Mammary epithelial cell (primary cell): Measurements from ENCODE around the gene FOXD4L3.
"Not testable (repeated sequence)": the region's sequence is repeated elsewhere in the genome, so short reads cannot be mapped to it uniquely, and the experiment has no call there.

Experiments used
- EZH2 ChIP-seq: IDR thresholded peaks from 2 replicates; pipeline ENCODE4 v1.6.1; 2012; ENCODE audit warnings: low read length, inconsistent platforms, borderline replicate concordance
- TF ChIP-seq, protein P1 (sequence below), 2 donors: IDR thresholded peaks in 1 of 2; conservative IDR thresholded peaks in 1 of 2; 2 replicates each; pipeline ENCODE4 v1.5.1; 2011 to 2012; ENCODE audit warnings: inconsistent platforms in 2 of 2, low read length in 2 of 2, mild to moderate bottlenecking in 2 of 2, control low read depth in 1 of 2, low read depth in 1 of 2; ENCODE audit not compliant: insufficient read depth in 1 of 2; ENCODE audit errors: extremely low read depth in 1 of 2

DNA sequence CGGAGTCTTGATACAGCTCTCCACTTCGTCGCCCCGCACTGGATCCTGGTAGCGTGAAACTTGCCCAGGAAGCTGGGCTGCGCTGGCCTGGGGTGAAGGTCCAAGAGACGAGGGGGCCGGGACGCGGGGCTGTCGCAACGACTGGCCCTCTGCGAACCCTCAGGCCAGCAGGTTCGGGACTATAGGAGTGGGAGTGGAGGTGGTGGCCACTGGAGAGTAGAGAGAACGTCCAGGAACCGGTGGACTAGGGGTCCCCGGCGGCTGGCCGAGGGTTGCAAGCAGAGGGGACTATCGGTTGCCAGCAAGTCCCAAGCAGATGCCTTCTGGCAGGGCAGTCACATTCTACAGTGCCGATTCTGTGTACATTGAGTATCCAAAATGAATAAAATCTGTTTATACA, 5.0 kb downstream of the FOXD4L3 start:
- TF ChIP-seq, protein P1, sequence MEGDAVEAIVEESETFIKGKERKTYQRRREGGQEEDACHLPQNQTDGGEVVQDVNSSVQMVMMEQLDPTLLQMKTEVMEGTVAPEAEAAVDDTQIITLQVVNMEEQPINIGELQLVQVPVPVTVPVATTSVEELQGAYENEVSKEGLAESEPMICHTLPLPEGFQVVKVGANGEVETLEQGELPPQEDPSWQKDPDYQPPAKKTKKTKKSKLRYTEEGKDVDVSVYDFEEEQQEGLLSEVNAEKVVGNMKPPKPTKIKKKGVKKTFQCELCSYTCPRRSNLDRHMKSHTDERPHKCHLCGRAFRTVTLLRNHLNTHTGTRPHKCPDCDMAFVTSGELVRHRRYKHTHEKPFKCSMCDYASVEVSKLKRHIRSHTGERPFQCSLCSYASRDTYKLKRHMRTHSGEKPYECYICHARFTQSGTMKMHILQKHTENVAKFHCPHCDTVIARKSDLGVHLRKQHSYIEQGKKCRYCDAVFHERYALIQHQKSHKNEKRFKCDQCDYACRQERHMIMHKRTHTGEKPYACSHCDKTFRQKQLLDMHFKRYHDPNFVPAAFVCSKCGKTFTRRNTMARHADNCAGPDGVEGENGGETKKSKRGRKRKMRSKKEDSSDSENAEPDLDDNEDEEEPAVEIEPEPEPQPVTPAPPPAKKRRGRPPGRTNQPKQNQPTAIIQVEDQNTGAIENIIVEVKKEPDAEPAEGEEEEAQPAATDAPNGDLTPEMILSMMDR (conservative IDR thresholded peaks at IDR 0.05 in 1 of 2, IDR thresholded peaks at IDR 0.05 in 1 of 2; ENCODE audit: extremely low read depth in 1 of 2, insufficient read depth in 1 of 2, low read depth in 1 of 2, low read length in 2 of 2), result not testable (repeated sequence)
- not testable (repeated sequence) for TF ChIP-seq EZH2
